HepG2 (cell line): ENCODE results near the gene FLRT3. TPM values are rescaled to one million over a fixed set of nuclear protein-coding genes. Genes with fewer than 3 reads are reported as not detected.

Experiments used
- BRD4 ChIP-seq: sonication (generic); formaldehyde crosslinking; IDR thresholded peaks from 2 replicates; pipeline ENCODE4 v1.4.0; 2020; ENCODE audit warnings: missing genetic modification reagents
- CCDC6 ChIP-seq: sonication (generic); formaldehyde crosslinking; IDR thresholded peaks from 2 replicates; pipeline ENCODE4 v1.8.1; 2022; ENCODE audit warnings: mild to moderate bottlenecking, missing genetic modification reagents, moderate library complexity
- CHCHD3 ChIP-seq: sonication (generic); formaldehyde crosslinking; IDR thresholded peaks from 2 replicates; pipeline ENCODE4 v1.8.0; 2022; ENCODE audit warnings: mild to moderate bottlenecking, missing genetic modification reagents, moderate library complexity
- EEA1 ChIP-seq: sonication (generic); formaldehyde crosslinking; IDR thresholded peaks from 2 replicates; pipeline ENCODE4 v1.5.1; 2020; ENCODE audit warnings: mild to moderate bottlenecking, missing genetic modification reagents, borderline replicate concordance
- HIVEP1 ChIP-seq: sonication (generic); formaldehyde crosslinking; IDR thresholded peaks from 2 replicates; pipeline ENCODE4 v1.4.0; 2020; ENCODE audit warnings: mild to moderate bottlenecking, missing genetic modification reagents
- LCORL ChIP-seq, 2 experiments: fragments of 450-650 bp in 1 of 2; sonication (generic) in 1 of 2; formaldehyde crosslinking in 1 of 2; IDR thresholded peaks; 2 replicates each; pipeline versions ENCODE4 v1.5.0 to v1.6.1; 2017 to 2020; ENCODE audit warnings: antibody characterized with exemption in 1 of 2, missing genetic modification reagents in 1 of 2
- MXI1 ChIP-seq: IDR thresholded peaks from 3 replicates; pipeline ENCODE4 v1.6.1; 2012; ENCODE audit warnings: low read depth, low read length, inconsistent platforms, borderline replicate concordance
- NFE2 ChIP-seq: sonication (generic); formaldehyde crosslinking; IDR thresholded peaks from 2 replicates; pipeline ENCODE4 v1.4.0; 2020; ENCODE audit warnings: missing genetic modification reagents
- SIN3B ChIP-seq: fragments of 150-350 bp; IDR thresholded peaks from 2 replicates; pipeline ENCODE4 v1.6.1; 2014; ENCODE audit warnings: low read length
- SP140L ChIP-seq: sonication (generic); formaldehyde crosslinking; IDR thresholded peaks from 2 replicates; pipeline ENCODE4 v1.4.0; 2020; ENCODE audit warnings: missing genetic modification reagents, borderline replicate concordance
- TARDBP ChIP-seq: sonication (generic); formaldehyde crosslinking; IDR thresholded peaks from 2 replicates; pipeline ENCODE4 v1.8.0; 2022; ENCODE audit warnings: mild to moderate bottlenecking, missing genetic modification reagents
- U2AF2 ChIP-seq: fragments of 200-400 bp; formaldehyde crosslinking; IDR thresholded peaks from 2 replicates; pipeline ENCODE4 v1.6.1; 2017; ENCODE audit warnings: low read depth, mild to moderate bottlenecking, low read length
- YEATS4 ChIP-seq: sonication (generic); formaldehyde crosslinking; IDR thresholded peaks from 2 replicates; pipeline ENCODE4 v1.4.0; 2020; ENCODE audit warnings: missing genetic modification reagents, borderline replicate concordance
- ZFP1 ChIP-seq: IDR thresholded peaks from 2 replicates; pipeline ENCODE4 v1.6.1; 2016
- ZNF335 ChIP-seq: sonication (generic); formaldehyde crosslinking; IDR thresholded peaks from 2 replicates; pipeline ENCODE4 v1.4.0; 2020; ENCODE audit warnings: missing genetic modification reagents
- ZNF546 ChIP-seq: sonication (generic); formaldehyde crosslinking; conservative IDR thresholded peaks from 2 replicates; pipeline ENCODE4 v1.8.1; 2023; ENCODE audit warnings: mild to moderate bottlenecking, missing genetic modification reagents
- ZNF674 ChIP-seq: sonication (generic); formaldehyde crosslinking; IDR thresholded peaks from 2 replicates; pipeline ENCODE4 v1.5.0; 2020; ENCODE audit warnings: low read depth, mild to moderate bottlenecking, missing genetic modification reagents
- ZNF841 ChIP-seq: sonication (generic); formaldehyde crosslinking; IDR thresholded peaks from 2 replicates; pipeline ENCODE4 v1.8.1; 2023; ENCODE audit warnings: missing genetic modification reagents, borderline replicate concordance
- polyA plus RNA-seq, 8 experiments: library from polyadenylated mRNA; depleted of rRNA in 3 of 8; stranded (reverse) in 7 of 8; unstranded in 1 of 8; fragments of >200 nt; fragmentation: Illumina TruSeq in 4 of 8; extraction: Trizol in 4 of 8; gene quantifications; 2 replicates each; pipeline versions ENCODE4 v1.2.1 to v1.2.3, GENCODE V29; 2011 to 2016; ENCODE audit warnings: low read depth in 4 of 8, missing spikeins in 1 of 8, mixed read lengths in 1 of 8; ENCODE audit not compliant: insufficient read depth in 1 of 8
- total RNA-seq, 5 experiments: library from RNA; depleted of rRNA; stranded (reverse); fragments of >200 nt; fragmentation: Illumina TruSeq; extraction: Trizol; gene quantifications; 2 replicates each; pipeline ENCODE4 v1.2.3, GENCODE V29; 2016; ENCODE audit warnings: low read depth in 1 of 5
- TF ChIP-seq, protein P1 (sequence below): sonication (generic); formaldehyde crosslinking; IDR thresholded peaks from 2 replicates; pipeline ENCODE4 v1.8.1; 2023; ENCODE audit warnings: mild to moderate bottlenecking, missing genetic modification reagents
- TF ChIP-seq, protein P2 (sequence below): IDR thresholded peaks from 2 replicates; pipeline ENCODE4 v1.6.1; 2016; ENCODE audit warnings: control low read depth
- TF ChIP-seq, protein P3 (sequence below): sonication (generic); formaldehyde crosslinking; IDR thresholded peaks from 2 replicates; pipeline ENCODE4 v1.5.1; 2020; ENCODE audit warnings: mild to moderate bottlenecking, missing genetic modification reagents, moderate library complexity
- TF ChIP-seq, protein P4 (sequence below): sonication (generic); formaldehyde crosslinking; IDR thresholded peaks from 2 replicates; pipeline ENCODE4 v1.4.0; 2020; ENCODE audit warnings: mild to moderate bottlenecking, missing genetic modification reagents
- TF ChIP-seq, protein P5 (sequence below): IDR thresholded peaks from 2 replicates; pipeline ENCODE4 v1.6.1; 2016; ENCODE audit warnings: low read depth, borderline replicate concordance
- TF ChIP-seq, protein P6 (sequence below): sonication (generic); formaldehyde crosslinking; conservative IDR thresholded peaks from 2 replicates; pipeline ENCODE4 v1.8.0; 2022; ENCODE audit warnings: mild to moderate bottlenecking, moderate library complexity, missing genetic modification reagents

Gene FLRT3
- total and polyA plus RNA-seq, 2 of the 13 experiments (the other 11 are each of a cell fraction or from before 2014, with no cell fraction given) = 0.44 to 5.3 TPM

DNA sequence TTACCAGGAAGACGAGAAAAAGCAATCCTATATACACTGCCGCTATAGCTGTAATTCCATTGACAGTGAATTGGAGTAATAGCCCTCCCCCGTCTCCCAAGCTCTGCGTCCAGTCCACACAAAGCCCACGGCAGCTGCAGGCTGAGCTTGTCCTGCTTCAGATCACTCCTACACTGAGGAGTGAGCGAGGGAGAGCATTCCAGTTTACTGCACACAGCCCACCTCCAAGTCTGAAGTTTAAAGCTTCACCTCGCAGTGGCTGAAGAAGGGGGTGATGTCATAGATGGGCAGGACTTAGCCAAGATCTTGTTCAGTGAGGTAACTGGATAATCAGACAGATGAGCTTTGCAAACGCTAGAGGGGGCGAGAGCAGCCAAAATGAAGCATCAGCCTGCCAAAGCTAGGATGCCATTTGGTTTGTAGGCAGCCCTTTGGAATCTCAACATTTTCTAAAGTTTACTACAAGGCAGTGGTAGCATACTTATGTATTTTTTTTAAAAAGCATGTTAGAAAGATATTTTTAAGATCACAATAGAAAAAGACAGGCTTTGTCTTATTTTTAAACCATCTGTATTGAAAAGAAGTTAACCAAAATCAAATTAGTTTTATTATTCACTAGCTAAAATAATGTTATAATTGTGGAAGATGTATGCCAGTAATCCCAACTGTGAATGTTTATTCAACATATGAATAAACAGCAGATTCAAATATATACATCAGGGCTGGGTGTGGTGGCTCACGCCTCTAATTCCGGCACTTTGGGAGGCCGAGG, at the start of gene FLRT3 (continued):
- TF ChIP-seq, protein P1, sequence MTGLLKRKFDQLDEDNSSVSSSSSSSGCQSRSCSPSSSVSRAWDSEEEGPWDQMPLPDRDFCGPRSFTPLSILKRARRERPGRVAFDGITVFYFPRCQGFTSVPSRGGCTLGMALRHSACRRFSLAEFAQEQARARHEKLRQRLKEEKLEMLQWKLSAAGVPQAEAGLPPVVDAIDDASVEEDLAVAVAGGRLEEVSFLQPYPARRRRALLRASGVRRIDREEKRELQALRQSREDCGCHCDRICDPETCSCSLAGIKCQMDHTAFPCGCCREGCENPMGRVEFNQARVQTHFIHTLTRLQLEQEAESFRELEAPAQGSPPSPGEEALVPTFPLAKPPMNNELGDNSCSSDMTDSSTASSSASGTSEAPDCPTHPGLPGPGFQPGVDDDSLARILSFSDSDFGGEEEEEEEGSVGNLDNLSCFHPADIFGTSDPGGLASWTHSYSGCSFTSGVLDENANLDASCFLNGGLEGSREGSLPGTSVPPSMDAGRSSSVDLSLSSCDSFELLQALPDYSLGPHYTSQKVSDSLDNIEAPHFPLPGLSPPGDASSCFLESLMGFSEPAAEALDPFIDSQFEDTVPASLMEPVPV (CRISPR knock-in tag) = 0 out of 2 replicates have a peak, but pooled peaks have one; percentile 29
- TF ChIP-seq ZNF674 (CRISPR knock-in tag) (no peak), YEATS4 (CRISPR knock-in tag) (no peak), ZNF841 (no peak), NFE2 (no peak), ZFP1 (CRISPR knock-in tag) (no peak), BRD4 (CRISPR knock-in tag) (no peak), SIN3B (no peak), ZNF546 (CRISPR knock-in tag) (no peak), EEA1 (CRISPR knock-in tag) (no peak), LCORL (IDR thresholded peaks at IDR 0.05) (no peak), LCORL (CRISPR knock-in tag; IDR thresholded peaks at IDR 0.05) (peak; percentile 52; the same call in 1 of the 2 replicates), SP140L (CRISPR knock-in tag) (0 out of 2 replicates have a peak, but pooled peaks have one; percentile 42), CHCHD3 (no peak), HIVEP1 (CRISPR knock-in tag) (no peak), U2AF2 (no peak), TARDBP (CRISPR knock-in tag) (peak; percentile 63; the same call in 1 of the 2 replicates), ZNF335 (CRISPR knock-in tag) (0 out of 2 replicates have a peak, but pooled peaks have one; percentile 44), CCDC6 (CRISPR knock-in tag) (peak; percentile 47; the same call in 1 of the 2 replicates), MXI1 (no peak)
- TF ChIP-seq, protein P2, sequence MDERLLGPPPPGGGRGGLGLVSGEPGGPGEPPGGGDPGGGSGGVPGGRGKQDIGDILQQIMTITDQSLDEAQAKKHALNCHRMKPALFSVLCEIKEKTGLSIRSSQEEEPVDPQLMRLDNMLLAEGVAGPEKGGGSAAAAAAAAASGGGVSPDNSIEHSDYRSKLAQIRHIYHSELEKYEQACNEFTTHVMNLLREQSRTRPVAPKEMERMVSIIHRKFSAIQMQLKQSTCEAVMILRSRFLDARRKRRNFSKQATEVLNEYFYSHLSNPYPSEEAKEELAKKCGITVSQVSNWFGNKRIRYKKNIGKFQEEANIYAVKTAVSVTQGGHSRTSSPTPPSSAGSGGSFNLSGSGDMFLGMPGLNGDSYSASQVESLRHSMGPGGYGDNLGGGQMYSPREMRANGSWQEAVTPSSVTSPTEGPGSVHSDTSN (CRISPR knock-in tag) = no peak
- TF ChIP-seq, protein P3, sequence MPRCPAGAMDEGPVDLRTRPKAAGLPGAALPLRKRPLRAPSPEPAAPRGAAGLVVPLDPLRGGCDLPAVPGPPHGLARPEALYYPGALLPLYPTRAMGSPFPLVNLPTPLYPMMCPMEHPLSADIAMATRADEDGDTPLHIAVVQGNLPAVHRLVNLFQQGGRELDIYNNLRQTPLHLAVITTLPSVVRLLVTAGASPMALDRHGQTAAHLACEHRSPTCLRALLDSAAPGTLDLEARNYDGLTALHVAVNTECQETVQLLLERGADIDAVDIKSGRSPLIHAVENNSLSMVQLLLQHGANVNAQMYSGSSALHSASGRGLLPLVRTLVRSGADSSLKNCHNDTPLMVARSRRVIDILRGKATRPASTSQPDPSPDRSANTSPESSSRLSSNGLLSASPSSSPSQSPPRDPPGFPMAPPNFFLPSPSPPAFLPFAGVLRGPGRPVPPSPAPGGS = no peak
- TF ChIP-seq, protein P4, sequence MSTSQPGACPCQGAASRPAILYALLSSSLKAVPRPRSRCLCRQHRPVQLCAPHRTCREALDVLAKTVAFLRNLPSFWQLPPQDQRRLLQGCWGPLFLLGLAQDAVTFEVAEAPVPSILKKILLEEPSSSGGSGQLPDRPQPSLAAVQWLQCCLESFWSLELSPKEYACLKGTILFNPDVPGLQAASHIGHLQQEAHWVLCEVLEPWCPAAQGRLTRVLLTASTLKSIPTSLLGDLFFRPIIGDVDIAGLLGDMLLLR = no peak
- TF ChIP-seq, protein P5, sequence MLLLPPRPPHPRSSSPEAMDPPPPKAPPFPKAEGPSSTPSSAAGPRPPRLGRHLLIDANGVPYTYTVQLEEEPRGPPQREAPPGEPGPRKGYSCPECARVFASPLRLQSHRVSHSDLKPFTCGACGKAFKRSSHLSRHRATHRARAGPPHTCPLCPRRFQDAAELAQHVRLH (CRISPR knock-in tag) = peak; percentile 28; the same call in 1 of the 2 replicates
- TF ChIP-seq, protein P6, sequence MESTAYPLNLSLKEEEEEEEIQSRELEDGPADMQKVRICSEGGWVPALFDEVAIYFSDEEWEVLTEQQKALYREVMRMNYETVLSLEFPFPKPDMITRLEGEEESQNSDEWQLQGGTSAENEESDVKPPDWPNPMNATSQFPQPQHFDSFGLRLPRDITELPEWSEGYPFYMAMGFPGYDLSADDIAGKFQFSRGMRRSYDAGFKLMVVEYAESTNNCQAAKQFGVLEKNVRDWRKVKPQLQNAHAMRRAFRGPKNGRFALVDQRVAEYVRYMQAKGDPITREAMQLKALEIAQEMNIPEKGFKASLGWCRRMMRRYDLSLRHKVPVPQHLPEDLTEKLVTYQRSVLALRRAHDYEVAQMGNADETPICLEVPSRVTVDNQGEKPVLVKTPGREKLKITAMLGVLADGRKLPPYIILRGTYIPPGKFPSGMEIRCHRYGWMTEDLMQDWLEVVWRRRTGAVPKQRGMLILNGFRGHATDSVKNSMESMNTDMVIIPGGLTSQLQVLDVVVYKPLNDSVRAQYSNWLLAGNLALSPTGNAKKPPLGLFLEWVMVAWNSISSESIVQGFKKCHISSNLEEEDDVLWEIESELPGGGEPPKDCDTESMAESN (CRISPR knock-in tag) = no peak
